SK-N-SH treated with all-trans-retinoic acid at 6 μM for 48 hours (cell line): ENCODE measurements around the gene MAML3.

ENCODE experiments used
- ATAC-seq: fragments of 200-7000 bp; cut with Tn5 transposase; 3 replicates; pipeline ENCODE4 v1.9.1; 2020; ENCODE audit warnings: mild to moderate bottlenecking, moderate library complexity
- ARNTL ChIP-seq: fragments of 450-650 bp; formaldehyde crosslinking; IDR thresholded peaks from 2 replicates; pipeline ENCODE4 v1.5.0; 2020; ENCODE audit warnings: low read depth, mild to moderate bottlenecking, moderate library complexity, borderline replicate concordance
- BACH2 ChIP-seq: fragments of 250-450 bp; sonication (Bioruptor Pico); IDR thresholded peaks from 2 replicates; pipeline ENCODE4 v1.9.0; 2021; ENCODE audit warnings: mild to moderate bottlenecking, borderline replicate concordance
- CSDC2 ChIP-seq: fragments of 250-450 bp; sonication (Bioruptor Pico); IDR thresholded peaks from 2 replicates; pipeline ENCODE4 v1.5.0; 2020; ENCODE audit warnings: mild to moderate bottlenecking, moderate library complexity
- GLIS3 ChIP-seq: fragments of 250-450 bp; sonication (Bioruptor Pico); IDR thresholded peaks from 2 replicates; pipeline ENCODE4 v1.5.0; 2020; ENCODE audit warnings: mild to moderate bottlenecking, moderate library complexity
- ISL1 ChIP-seq: fragments of 250-450 bp; sonication (Bioruptor Pico); IDR thresholded peaks from 2 replicates; pipeline ENCODE4 v2.1.2; 2022; ENCODE audit warnings: mild to moderate bottlenecking, moderate library complexity
- OSR1 ChIP-seq: fragments of 250-450 bp; sonication (Bioruptor Pico); IDR thresholded peaks from 2 replicates; pipeline ENCODE4 v1.8.0; 2022; ENCODE audit warnings: moderate library complexity, mild to moderate bottlenecking, inconsistent platforms
- PPARA ChIP-seq: fragments of 250-450 bp; sonication (Bioruptor Pico); IDR thresholded peaks from 2 replicates; pipeline ENCODE4 v1.5.0; 2020; ENCODE audit warnings: mild to moderate bottlenecking, borderline replicate concordance
- RARB ChIP-seq: fragments of 250-450 bp; sonication (Bioruptor Pico); IDR thresholded peaks from 2 replicates; pipeline ENCODE4 v1.8.0; 2021; ENCODE audit warnings: mild to moderate bottlenecking, moderate library complexity
- SNAI2 ChIP-seq: fragments of 250-450 bp; sonication (Bioruptor Pico); IDR thresholded peaks from 2 replicates; pipeline ENCODE4 v1.5.0; 2020; ENCODE audit warnings: mild to moderate bottlenecking, moderate library complexity
- TCF4 ChIP-seq: fragments of 250-450 bp; sonication (Bioruptor Pico); IDR thresholded peaks from 2 replicates; pipeline ENCODE4 v1.8.0; 2021; ENCODE audit warnings: mild to moderate bottlenecking, moderate library complexity, borderline replicate concordance
- TOX ChIP-seq: fragments of 250-450 bp; sonication (Bioruptor Pico); IDR thresholded peaks from 2 replicates; pipeline ENCODE4 v1.8.0; 2021; ENCODE audit warnings: mild to moderate bottlenecking, moderate library complexity, borderline replicate concordance
- ZC3H10 ChIP-seq: fragments of 250-450 bp; sonication (Bioruptor Pico); IDR thresholded peaks from 2 replicates; pipeline ENCODE4 v1.5.1; 2021; ENCODE audit warnings: mild to moderate bottlenecking, moderate library complexity
- ZFP3 ChIP-seq: fragments of 250-450 bp; sonication (Bioruptor Pico); IDR thresholded peaks from 2 replicates; pipeline ENCODE4 v1.5.0; 2020; ENCODE audit warnings: mild to moderate bottlenecking, moderate library complexity
- ZNF565 ChIP-seq: fragments of 450-650 bp; formaldehyde crosslinking; conservative IDR thresholded peaks from 2 replicates; pipeline ENCODE4 v1.5.0; 2020; ENCODE audit warnings: low read depth, mild to moderate bottlenecking, moderate library complexity
- ZNF70 ChIP-seq: fragments of 450-650 bp; formaldehyde crosslinking; IDR thresholded peaks from 2 replicates; pipeline ENCODE4 v1.5.0; 2020; ENCODE audit warnings: mild to moderate bottlenecking, moderate library complexity
- ZNF8 ChIP-seq: fragments of 450-650 bp; formaldehyde crosslinking; IDR thresholded peaks from 2 replicates; pipeline ENCODE4 v1.5.0; 2020; ENCODE audit warnings: mild to moderate bottlenecking, moderate library complexity
- TF ChIP-seq, protein P1 (sequence below): fragments of 250-450 bp; sonication (Bioruptor Pico); IDR thresholded peaks from 2 replicates; pipeline ENCODE4 v1.8.0; 2020; ENCODE audit warnings: mild to moderate bottlenecking, moderate library complexity, borderline replicate concordance
- TF ChIP-seq, protein P2 (sequence below): fragments of 250-450 bp; sonication (Bioruptor Pico); IDR thresholded peaks from 2 replicates; pipeline ENCODE4 v1.5.1; 2021; ENCODE audit warnings: mild to moderate bottlenecking, moderate library complexity
- TF ChIP-seq, protein P3 (sequence below): fragments of 250-450 bp; sonication (Bioruptor Pico); IDR thresholded peaks from 2 replicates; pipeline ENCODE4 v1.5.1; 2020; ENCODE audit warnings: low read depth, mild to moderate bottlenecking, moderate library complexity
- TF ChIP-seq, protein P4 (sequence below): fragments of 250-450 bp; sonication (Bioruptor Pico); IDR thresholded peaks from 2 replicates; pipeline ENCODE4 v1.8.0; 2021; ENCODE audit warnings: low read depth, mild to moderate bottlenecking, moderate library complexity, borderline replicate concordance

The MAML3 gene

DNA sequence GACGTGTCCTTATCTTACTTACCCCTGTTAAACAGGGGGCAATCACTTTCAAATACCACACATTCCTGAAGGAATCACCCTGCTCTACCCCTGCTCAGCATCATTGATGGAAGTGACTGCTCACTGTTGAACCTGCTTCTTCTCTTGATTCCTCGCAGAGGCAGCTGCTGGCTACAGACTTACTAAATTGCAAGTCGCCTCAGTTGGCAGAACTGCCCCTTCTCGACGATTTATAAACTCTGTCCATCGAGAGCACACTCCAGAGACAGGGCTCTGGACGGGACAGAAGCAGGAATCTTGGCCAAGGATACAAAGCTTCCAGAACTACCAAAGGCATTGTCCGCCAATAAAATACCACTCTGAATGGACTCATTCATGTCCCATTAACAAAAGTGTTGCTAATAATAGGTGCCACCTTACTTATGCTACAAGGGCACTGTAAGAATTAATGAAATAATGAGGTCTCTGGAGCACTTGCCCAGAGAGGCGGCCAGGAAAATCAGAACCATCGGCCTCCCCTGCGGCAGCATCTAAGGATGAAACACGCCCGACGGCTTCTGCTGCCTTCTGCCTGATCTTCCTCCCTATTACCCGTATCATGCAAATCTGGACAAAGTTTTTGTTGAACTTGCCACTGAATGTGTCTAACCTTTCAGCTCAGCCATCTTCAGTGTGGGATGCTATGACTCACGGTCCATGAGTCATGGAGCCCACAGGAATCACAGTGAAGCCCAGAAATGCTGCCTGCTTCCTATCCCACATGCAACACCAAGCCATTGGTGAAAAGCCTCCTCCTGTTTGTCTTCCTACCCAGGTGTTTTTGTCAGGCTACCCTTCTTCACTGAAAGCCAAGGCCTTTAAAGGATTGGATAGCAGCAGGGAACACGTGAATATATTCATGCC lies 164.9 kb downstream of the MAML3 start (continued):
- no peak for TF ChIP-seq ARNTL (CRISPR knock-in tag)
- no peak for TF ChIP-seq ISL1 (CRISPR knock-in tag)

DNA sequence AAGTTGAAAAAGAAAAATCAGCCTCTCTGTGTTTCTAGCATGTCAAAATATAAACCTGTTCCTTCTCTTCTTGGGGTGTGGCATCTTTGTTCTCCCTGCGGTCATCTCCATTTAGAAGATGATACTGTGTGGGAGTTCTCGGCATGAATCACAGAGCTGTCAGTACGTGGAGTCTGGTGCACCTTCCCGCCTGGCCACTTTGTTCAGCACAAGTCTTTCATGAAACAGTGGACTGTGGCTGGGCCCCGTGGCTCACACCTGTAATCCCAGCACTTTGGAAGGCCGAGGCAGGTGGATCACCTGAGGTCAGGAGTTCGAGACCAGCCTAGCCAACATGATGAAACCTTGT lies 166.5 kb downstream of the MAML3 start:
- ATAC-seq, result no peak
- TF ChIP-seq ZC3H10 (CRISPR knock-in tag) (no peak), ARNTL (CRISPR knock-in tag) (no peak), SNAI2 (no peak), ZNF70 (CRISPR knock-in tag) (no peak), BACH2 (CRISPR knock-in tag) (no peak), RARB (no peak), ISL1 (CRISPR knock-in tag) (no peak)
- TF ChIP-seq, protein P1, sequence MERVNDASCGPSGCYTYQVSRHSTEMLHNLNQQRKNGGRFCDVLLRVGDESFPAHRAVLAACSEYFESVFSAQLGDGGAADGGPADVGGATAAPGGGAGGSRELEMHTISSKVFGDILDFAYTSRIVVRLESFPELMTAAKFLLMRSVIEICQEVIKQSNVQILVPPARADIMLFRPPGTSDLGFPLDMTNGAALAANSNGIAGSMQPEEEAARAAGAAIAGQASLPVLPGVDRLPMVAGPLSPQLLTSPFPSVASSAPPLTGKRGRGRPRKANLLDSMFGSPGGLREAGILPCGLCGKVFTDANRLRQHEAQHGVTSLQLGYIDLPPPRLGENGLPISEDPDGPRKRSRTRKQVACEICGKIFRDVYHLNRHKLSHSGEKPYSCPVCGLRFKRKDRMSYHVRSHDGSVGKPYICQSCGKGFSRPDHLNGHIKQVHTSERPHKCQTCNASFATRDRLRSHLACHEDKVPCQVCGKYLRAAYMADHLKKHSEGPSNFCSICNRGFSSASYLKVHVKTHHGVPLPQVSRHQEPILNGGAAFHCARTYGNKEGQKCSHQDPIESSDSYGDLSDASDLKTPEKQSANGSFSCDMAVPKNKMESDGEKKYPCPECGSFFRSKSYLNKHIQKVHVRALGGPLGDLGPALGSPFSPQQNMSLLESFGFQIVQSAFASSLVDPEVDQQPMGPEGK (CRISPR knock-in tag), result no peak
- TF ChIP-seq, protein P2, sequence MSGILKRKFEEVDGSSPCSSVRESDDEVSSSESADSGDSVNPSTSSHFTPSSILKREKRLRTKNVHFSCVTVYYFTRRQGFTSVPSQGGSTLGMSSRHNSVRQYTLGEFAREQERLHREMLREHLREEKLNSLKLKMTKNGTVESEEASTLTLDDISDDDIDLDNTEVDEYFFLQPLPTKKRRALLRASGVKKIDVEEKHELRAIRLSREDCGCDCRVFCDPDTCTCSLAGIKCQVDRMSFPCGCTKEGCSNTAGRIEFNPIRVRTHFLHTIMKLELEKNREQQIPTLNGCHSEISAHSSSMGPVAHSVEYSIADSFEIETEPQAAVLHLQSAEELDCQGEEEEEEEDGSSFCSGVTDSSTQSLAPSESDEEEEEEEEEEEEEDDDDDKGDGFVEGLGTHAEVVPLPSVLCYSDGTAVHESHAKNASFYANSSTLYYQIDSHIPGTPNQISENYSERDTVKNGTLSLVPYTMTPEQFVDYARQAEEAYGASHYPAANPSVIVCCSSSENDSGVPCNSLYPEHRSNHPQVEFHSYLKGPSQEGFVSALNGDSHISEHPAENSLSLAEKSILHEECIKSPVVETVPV (CRISPR knock-in tag), result no peak
- TF ChIP-seq, all 23 proteins: peak for 0

DNA sequence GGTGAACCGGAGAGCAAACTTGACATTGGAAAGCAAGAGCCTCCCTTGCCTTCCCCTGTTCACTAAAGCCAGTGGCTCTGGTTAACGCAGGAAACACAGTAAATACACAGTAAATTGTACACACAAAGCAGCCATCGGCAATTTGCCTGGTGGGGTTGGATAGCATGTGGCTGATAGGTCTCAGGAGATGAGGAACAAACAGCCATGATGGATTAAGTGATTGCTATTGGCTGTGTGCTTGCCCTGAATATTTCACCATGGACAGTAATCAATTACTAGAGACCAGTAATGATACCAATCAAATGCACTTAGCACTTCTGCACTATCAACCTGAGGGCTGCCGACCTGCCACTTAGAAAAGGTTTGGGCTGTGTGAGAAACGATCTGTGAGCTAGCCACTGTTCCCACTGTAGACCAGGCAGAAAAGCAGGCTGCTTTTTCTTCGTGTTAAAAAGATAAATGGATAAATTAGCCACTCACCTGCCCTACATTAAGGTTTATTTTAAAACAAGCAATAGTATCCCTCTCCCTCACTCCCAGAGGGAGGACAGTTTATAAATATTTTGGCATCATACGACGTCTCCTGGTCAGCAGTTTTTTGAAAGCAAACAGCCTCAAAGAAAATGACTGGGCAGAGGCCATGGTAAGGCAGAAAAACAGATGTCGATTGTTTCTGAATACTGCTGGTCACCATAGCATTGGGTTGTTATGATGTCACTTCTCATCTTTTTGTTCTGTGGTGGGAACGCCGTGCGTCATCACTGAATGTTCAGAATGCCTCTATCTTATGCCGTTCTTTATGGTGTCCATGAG lies 167.1 kb downstream of the MAML3 start:
- no peak; the same call in 2 of the 3 replicates for ATAC-seq
- TF ChIP-seq CSDC2 (CRISPR knock-in tag) (no peak), ZNF70 (CRISPR knock-in tag) (no peak)

DNA sequence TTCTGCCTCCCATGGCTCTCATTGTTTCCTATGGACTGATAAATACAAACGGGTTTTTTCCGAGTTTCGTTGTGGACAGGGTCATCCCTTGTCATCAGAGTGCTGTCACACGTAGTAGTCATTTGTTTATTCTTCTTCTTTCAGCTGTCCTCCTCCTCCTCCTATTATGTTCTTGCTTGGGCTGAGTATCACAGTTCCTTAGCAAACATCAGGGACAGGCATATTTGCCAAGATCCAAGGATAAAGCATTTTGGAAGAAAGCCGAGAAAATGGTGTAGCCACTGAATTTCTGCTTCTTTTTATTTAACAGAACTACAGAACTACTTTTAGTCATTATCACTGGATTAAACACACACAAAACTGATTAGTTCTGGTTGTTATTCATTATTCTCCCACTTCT lies 167.9 kb downstream of the MAML3 start:
- TF ChIP-seq TOX (CRISPR knock-in tag), result no peak
- TF ChIP-seq SNAI2, result no peak
- TF ChIP-seq TCF4, result no peak
- no peak for TF ChIP-seq ISL1 (CRISPR knock-in tag)
- TF ChIP-seq ZNF565 (CRISPR knock-in tag), result no peak
- TF ChIP-seq, protein P3, sequence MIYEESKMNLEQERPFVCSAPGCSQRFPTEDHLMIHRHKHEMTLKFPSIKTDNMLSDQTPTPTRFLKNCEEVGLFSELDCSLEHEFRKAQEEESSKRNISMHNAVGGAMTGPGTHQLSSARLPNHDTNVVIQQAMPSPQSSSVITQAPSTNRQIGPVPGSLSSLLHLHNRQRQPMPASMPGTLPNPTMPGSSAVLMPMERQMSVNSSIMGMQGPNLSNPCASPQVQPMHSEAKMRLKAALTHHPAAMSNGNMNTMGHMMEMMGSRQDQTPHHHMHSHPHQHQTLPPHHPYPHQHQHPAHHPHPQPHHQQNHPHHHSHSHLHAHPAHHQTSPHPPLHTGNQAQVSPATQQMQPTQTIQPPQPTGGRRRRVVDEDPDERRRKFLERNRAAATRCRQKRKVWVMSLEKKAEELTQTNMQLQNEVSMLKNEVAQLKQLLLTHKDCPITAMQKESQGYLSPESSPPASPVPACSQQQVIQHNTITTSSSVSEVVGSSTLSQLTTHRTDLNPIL (CRISPR knock-in tag), result no peak
- no peak for TF ChIP-seq BACH2 (CRISPR knock-in tag)
- TF ChIP-seq CSDC2 (CRISPR knock-in tag), result no peak
- TF ChIP-seq PPARA, result no peak
- TF ChIP-seq ZFP3 (CRISPR knock-in tag), result no peak
- TF ChIP-seq, protein P4, sequence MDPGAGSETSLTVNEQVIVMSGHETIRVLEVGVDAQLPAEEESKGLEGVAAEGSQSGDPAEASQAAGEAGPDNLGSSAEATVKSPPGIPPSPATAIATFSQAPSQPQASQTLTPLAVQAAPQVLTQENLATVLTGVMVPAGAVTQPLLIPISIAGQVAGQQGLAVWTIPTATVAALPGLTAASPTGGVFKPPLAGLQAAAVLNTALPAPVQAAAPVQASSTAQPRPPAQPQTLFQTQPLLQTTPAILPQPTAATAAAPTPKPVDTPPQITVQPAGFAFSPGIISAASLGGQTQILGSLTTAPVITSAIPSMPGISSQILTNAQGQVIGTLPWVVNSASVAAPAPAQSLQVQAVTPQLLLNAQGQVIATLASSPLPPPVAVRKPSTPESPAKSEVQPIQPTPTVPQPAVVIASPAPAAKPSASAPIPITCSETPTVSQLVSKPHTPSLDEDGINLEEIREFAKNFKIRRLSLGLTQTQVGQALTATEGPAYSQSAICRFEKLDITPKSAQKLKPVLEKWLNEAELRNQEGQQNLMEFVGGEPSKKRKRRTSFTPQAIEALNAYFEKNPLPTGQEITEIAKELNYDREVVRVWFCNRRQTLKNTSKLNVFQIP (CRISPR knock-in tag), result no peak
- TF ChIP-seq, protein P1 (CRISPR knock-in tag), result no peak
- TF ChIP-seq ZC3H10 (CRISPR knock-in tag), result no peak
- no peak for TF ChIP-seq OSR1 (CRISPR knock-in tag)
- TF ChIP-seq ZNF70 (CRISPR knock-in tag), result no peak
- TF ChIP-seq ZNF8 (CRISPR knock-in tag), result no peak
- no peak for TF ChIP-seq GLIS3

More for the DNA sequence above, 167.9 kb downstream of the MAML3 start:
- no peak for ATAC-seq
